Anterior cingulate cortex (tissue), 58 donors: ENCODE results near the gene RNF181.
"Not testable (repeated sequence)": the region's sequence is repeated elsewhere in the genome, so short reads cannot be mapped to it uniquely, and the experiment has no call there.

Source experiments
- DNase-seq, 58 donors: peaks; one replicate each; lab custom pipeline; 2025; lab: John Stamatoyannopoulos, UW

RNF181 gene

GRCh38 chr2:85593023-85593422, 2.5 kb upstream of the RNF181 start:
- DNase-seq: no peak

- DNase-seq: no peak
These were observed 737 bp upstream of the RNF181 start for GRCh38 chr2:85594715-85595300.

- peak in 1 of 58 donors; percentile 44 for DNase-seq
These were observed 435 bp downstream of the RNF181 start for GRCh38 chr2:85596026-85596333.

GRCh38 chr2:85596486-85597143, 1.1 kb downstream of the RNF181 start:
- DNase-seq: no peak

GRCh38 chr2:85597241-85597640, 1.7 kb downstream of the RNF181 start:
- DNase-seq: no peak

GRCh38 chr2:85598594-85599340, 3.2 kb downstream of the RNF181 start:
- no peak for DNase-seq

GRCh38 chr2:85599468-85600234, 4.1 kb downstream of the RNF181 start:
- no peak for DNase-seq

- no peak for DNase-seq
These were observed 4.7 kb downstream of the RNF181 start for GRCh38 chr2:85600235-85600575.

- DNase-seq: no peak
These were observed 5.6 kb downstream of the RNF181 start for GRCh38 chr2:85600951-85601770.

- DNase-seq: peak in 45 of 58 donors; percentile 45 to 86 (median 76)
These were observed 6.4 kb downstream of the RNF181 start for GRCh38 chr2:85601771-85602475.

GRCh38 chr2:85602476-85603234, 7.1 kb downstream of the RNF181 start, which contains the start of gene TMEM150A:
Gene TMEM150A, minus strand, starts transcription at chr2:85602698. Its CDS starts 750 bp downstream, at chr2:85601948.
- peak; percentile 57 to 96 (median 90) for DNase-seq

- DNase-seq: not testable (repeated sequence)
These were observed 8.5 kb downstream of the RNF181 start for GRCh38 chr2:85604133-85604444.

- no peak for DNase-seq
These were observed 9.2 kb downstream of the RNF181 start for GRCh38 chr2:85604568-85605339.

- peak in 3 of 58 donors; percentile 11 to 30 (median 13) for DNase-seq
These were observed 10.0 kb downstream of the RNF181 start for GRCh38 chr2:85605406-85606115.

- no peak for DNase-seq
These were observed 10.5 kb downstream of the RNF181 start for GRCh38 chr2:85606116-85606455.

- no peak for DNase-seq
These were observed 12.0 kb downstream of the RNF181 start for GRCh38 chr2:85607268-85608215.
